Muscle of arm (tissue), 14 donors: ENCODE measurements around the gene KCNA4. TPM values are rescaled to one million over a fixed set of nuclear protein-coding genes. Genes with fewer than 3 reads are reported as not detected.
"Not testable (repeated sequence)": the region's sequence is repeated elsewhere in the genome, so short reads cannot be mapped to it uniquely, and the experiment has no call there.

Source experiments
- DNase-seq: peaks from one replicate; pipeline ENCODE4 v3.0.0-alpha.2; 2013
- long read RNA-seq, 11 donors: transcript quantifications; one replicate each; lab custom pipeline, GENCODE V29; 2026
- polyA plus RNA-seq, 12 donors: library from polyadenylated mRNA; unstranded; fragments of 120-200 nt; gene quantifications; one replicate each; pipeline ENCODE4 v1.2.1, GENCODE V29; 2013; ENCODE audit not compliant: insufficient read length in 12 of 12

KCNA4 gene
- under 1 TPM in 10 of 12 donors, not detected in 2; 0.11 to 0.54 (median 0.29) TPM for polyA plus RNA-seq
- long read RNA-seq, donor 1: 0 reads
- long read RNA-seq, donor 2: 0 reads
- long read RNA-seq, donor 3: 0 reads
- long read RNA-seq, donor 4: 0 reads
- long read RNA-seq, donor 5: 0 reads
- long read RNA-seq, donor 6: 0 reads
- long read RNA-seq, donor 7: 0 reads
- long read RNA-seq, donor 8: 0 reads
- long read RNA-seq, donor 9: 0 reads
- long read RNA-seq, donor 10: 0 reads
- long read RNA-seq, donor 11: 0 reads

DNA sequence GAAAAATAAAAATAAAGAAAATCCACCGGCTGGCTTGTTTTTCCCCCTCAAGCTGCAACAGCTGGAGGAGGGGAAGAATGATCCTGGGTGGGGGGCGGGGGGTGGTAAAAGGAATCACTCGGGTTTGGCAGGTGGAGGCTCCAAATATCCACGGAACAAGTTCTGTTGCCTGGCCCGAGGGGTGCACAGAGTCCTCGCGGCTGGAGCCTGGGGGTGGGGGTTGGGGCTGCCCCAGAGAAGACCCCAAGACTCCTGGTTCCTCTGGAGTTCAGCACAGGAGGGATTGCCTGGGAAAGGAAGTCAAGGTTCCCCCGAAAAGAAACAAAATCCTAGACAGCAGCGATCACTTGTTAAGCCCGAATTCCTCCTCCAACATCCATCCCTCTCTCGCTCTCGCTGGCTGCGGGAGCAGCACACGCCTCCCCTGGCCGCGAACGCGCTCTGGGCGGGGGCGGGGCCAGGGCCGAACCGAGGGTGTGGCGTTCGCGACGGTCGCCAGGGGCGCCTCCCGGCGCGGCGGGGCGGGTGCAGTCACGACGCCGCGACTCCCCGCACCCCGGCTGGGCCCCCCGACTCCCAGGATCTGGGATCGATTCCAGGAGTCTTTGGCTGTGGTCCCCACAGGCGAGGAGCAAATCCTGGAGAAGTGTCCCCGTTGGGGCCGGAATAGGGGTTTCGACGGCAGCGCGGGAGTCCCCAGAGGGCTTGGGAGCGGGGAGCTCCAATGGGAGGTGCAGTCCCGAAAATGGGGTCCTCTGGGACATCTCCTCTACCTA, at the start of gene KCNA4:
TSS of gene KCNA4 (minus strand) at position 443 of the 776 bp plus-strand sequence. CDS start 4,352 bp downstream, outside the sequence.
- DNase-seq: peak; percentile 65

- DNase-seq: no peak
These were observed 45.3 kb upstream of the KCNA4 start for GRCh38 chr11:30062103-30062502.

- no peak for DNase-seq
These were observed 42.5 kb upstream of the KCNA4 start for GRCh38 chr11:30059172-30059815.

GRCh38 chr11:30049214-30049613, 32.4 kb upstream of the KCNA4 start:
- no peak for DNase-seq

- DNase-seq: no peak
These were observed 29.7 kb upstream of the KCNA4 start for GRCh38 chr11:30046578-30046945.

DNA sequence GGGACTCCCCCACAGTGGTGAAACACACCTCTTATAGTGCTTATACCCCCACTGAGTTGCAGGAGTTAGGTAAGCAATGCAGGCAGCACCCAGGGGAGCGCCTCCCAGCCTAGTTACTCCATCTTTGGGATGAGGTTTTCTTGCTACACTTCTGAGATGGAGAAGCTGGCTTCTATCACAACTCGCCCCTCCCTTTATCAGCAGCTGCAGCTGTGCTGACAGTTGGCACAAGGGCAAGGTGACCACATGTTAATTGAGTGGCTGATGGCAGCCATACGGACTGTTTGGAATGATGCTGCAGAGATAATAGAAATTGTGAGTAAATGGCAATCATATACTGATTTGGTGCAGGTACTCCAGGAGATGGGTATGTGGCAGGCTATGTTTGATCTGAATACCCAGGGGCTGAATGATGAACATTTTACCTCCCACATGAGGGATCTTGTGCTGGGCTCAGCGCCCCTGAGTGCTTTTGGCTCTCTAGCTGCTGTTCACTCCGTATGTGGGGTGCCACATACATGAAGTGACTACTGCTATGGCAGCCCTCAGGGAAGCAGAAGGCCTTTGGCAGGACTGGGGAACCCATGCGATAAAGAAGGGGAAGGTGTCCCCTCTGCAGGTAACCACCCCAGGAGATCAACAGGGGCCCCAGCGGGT, 29.2 kb upstream of the KCNA4 start:
- no peak for DNase-seq

GRCh38 chr11:30045144-30045543, 28.3 kb upstream of the KCNA4 start:
- no peak for DNase-seq

DNA sequence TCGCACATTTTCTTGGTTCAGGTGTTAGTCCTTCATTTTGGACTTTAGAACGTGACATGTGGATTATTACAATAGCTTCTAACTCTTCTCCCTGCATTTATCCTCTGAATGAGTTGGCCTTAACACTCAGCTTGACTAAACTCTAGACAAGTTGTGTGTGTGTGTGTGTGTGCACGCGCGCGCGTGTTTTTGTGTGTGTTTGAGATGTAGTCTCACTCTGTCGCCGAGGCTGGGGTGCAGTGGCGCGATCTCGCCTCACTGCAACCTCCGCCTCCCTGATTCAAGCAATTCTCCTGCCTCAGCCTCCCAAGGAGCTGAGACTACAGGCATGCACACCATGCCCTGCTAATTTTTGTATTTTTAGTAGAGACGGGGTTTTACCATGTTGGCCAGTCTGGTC, 24.3 kb upstream of the KCNA4 start:
- no peak for DNase-seq

DNA sequence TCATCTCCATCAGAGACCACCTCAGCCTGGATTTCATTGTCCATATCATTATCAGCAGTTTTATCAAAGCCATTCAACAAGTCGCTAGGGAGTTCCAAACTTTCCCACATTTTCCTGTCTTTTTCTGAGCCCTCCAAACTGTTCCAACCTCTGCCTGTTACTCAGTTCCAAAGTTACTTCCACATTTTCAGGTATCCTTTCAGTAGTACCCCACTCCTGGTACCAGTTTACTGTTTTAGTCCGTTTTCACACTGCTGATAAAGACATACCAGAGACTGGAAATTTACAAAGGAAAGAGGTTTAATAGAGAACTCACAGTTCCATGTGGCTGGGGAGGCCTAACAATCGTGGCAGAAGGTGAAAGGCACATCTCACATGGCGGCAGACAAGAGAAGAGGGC, 17.9 kb upstream of the KCNA4 start:
- DNase-seq: not testable (repeated sequence)

- not testable (repeated sequence) for DNase-seq
These were observed 17.3 kb upstream of the KCNA4 start for GRCh38 chr11:30034166-30034565.

- no peak for DNase-seq
These were observed 8.7 kb upstream of the KCNA4 start for GRCh38 chr11:30025396-30026139.

- DNase-seq: no peak
These were observed 6.2 kb upstream of the KCNA4 start for GRCh38 chr11:30023074-30023473.

GRCh38 chr11:30019481-30019880, 2.7 kb upstream of the KCNA4 start:
- DNase-seq: no peak

DNA sequence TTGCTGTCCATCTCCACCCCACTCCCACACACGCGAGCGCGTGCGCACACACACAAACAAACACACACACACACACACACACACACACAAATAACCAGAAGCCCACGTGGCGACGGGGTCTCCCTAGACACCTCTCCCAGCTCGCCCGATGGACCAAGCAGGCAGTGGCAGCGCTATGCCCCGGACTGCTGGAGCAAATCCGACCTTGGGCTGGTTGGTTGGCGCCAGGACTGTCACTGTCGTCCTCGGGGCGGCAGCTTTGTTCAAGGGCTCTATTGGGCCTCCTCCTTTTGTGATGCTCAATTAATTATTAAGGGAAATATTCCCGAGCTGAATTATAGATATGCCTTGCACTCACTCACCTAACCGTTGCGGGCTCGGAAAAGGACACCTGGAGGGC, 1.7 kb upstream of the KCNA4 start:
- DNase-seq: no peak

- DNase-seq: peak; percentile 21
These were observed 640 bp upstream of the KCNA4 start for GRCh38 chr11:30017445-30017895.

GRCh38 chr11:30015725-30016412, 961 bp downstream of the KCNA4 start:
- no peak for DNase-seq

GRCh38 chr11:30012346-30012745, 4.5 kb downstream of the KCNA4 start:
- no peak for DNase-seq

- DNase-seq: no peak
These were observed 7.8 kb downstream of the KCNA4 start for GRCh38 chr11:30009060-30009459.

- no peak for DNase-seq
These were observed 10.0 kb downstream of the KCNA4 start for GRCh38 chr11:30006876-30007275.

DNA sequence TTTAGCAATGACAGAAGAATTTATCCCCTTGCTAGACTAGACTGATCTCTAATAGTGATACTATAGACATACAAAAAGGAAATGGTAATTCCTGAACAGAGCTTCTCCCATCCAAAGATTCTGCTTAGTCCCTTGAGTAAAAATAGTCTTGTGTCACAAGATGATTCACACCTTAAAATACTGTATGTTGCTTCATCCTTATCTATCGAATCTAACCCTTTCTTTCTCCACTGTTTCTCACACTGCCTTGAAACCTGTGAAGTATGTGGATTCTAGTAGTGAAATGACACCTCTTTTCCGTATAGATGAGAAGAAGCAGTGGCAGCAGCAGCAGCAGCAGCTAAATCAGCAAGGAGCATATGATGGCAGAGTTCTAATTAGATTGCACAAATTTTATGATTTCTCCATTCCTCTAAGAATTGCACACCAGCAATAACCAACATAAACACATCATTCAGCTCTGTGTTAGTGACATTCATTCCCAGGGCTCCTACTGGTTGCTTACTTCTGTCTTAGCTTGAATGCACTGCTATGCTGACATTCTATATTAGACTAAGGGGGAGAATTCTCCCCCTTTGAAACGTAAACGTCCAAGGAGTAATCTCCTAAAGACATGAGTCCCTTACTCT, 14.6 kb downstream of the KCNA4 start:
- no peak for DNase-seq
